GM19467 (cell line): ENCODE measurements around the gene P2RX2.

Experiments
- ATAC-seq: cut with Tn5 transposase; IDR thresholded peaks from one replicate; pipeline ENCODE4 v1.9.1; 2021; ENCODE audit warnings: mild to moderate bottlenecking, moderate library complexity; ENCODE audit not compliant: unreplicated experiment

P2RX2 gene

GRCh38 chr12:132617135-132617701 is 1.4 kb upstream of the P2RX2 start:
- ATAC-seq: no peak

- no peak for ATAC-seq
Measured at GRCh38 chr12:132617822-132618682, 524 bp upstream of the P2RX2 start.

GRCh38 chr12:132619071-132619385 is 452 bp downstream of the P2RX2 start:
- ATAC-seq: no peak

GRCh38 chr12:132619386-132620112 is 973 bp downstream of the P2RX2 start:
- ATAC-seq: no peak

- no peak for ATAC-seq
Measured at GRCh38 chr12:132620113-132620898, 1.7 kb downstream of the P2RX2 start.

- ATAC-seq: no peak
Measured at GRCh38 chr12:132620899-132621656, 2.5 kb downstream of the P2RX2 start.

GRCh38 chr12:132621657-132622435 is 3.3 kb downstream of the P2RX2 start:
- no peak for ATAC-seq

- no peak for ATAC-seq
Measured at GRCh38 chr12:132622437-132623071, 4.0 kb downstream of the P2RX2 start.

- ATAC-seq: no peak
Measured at GRCh38 chr12:132623072-132623869, 4.7 kb downstream of the P2RX2 start.

GRCh38 chr12:132624186-132624855 is 5.7 kb downstream of the P2RX2 start:
- ATAC-seq: no peak

- no peak for ATAC-seq
Measured at GRCh38 chr12:132624910-132625630, 6.5 kb downstream of the P2RX2 start.

GRCh38 chr12:132625731-132626430 is 7.3 kb downstream of the P2RX2 start:
- ATAC-seq: no peak

- no peak for ATAC-seq
Measured at GRCh38 chr12:132629330-132629729, 10.8 kb downstream of the P2RX2 start.

- ATAC-seq: no peak
Measured at GRCh38 chr12:132630672-132631071, 12.1 kb downstream of the P2RX2 start.

- no peak for ATAC-seq
Measured at GRCh38 chr12:132631666-132632065, 13.1 kb downstream of the P2RX2 start.

- no peak for ATAC-seq
Measured at GRCh38 chr12:132632521-132633228, 14.1 kb downstream of the P2RX2 start.
